Neural cell (in vitro differentiated cells): ENCODE data around the gene LRRC56.

ENCODE experiments used
- CTCF ChIP-seq: fragments of 450-650 bp; IDR thresholded peaks from 2 replicates; pipeline ENCODE4 v1.5.1; 2014; ENCODE audit warnings: antibody characterized with exemption, mild to moderate bottlenecking, moderate library complexity; ENCODE audit not compliant: poor library complexity, severe bottlenecking
- EP300 ChIP-seq: fragments of 450-650 bp; conservative IDR thresholded peaks from 2 replicates; pipeline ENCODE4 v1.6.1; 2014; ENCODE audit warnings: antibody characterized with exemption, mild to moderate bottlenecking, moderate library complexity; ENCODE audit not compliant: poor library complexity, severe bottlenecking
- EZH2 ChIP-seq: fragments of 200-600, 300-800 bp; shearing (Covaris generic), sonication (generic); IDR thresholded peaks from 2 replicates; pipeline ENCODE4 v1.6.1; 2014; ENCODE audit warnings: antibody characterized with exemption, low read length, borderline replicate concordance, mild to moderate bottlenecking; ENCODE audit not compliant: insufficient read depth, poor library complexity, severe bottlenecking
- RAD21 ChIP-seq: fragments of 450-650 bp; conservative IDR thresholded peaks from 2 replicates; pipeline ENCODE4 v1.6.1; 2014; ENCODE audit warnings: antibody characterized with exemption, mild to moderate bottlenecking, moderate library complexity
- SMC3 ChIP-seq: fragments of 450-650 bp; conservative IDR thresholded peaks from 2 replicates; pipeline ENCODE4 v1.6.1; 2014; ENCODE audit warnings: antibody characterized with exemption, mild to moderate bottlenecking, moderate library complexity; ENCODE audit not compliant: poor library complexity

- no peak for TF ChIP-seq SMC3
- no peak for TF ChIP-seq CTCF
- no peak for TF ChIP-seq EZH2
- TF ChIP-seq EP300 = no peak
- TF ChIP-seq RAD21 = no peak
Observed at GRCh38 chr11:576811-577610, 39.7 kb downstream of the LRRC56 start.
